Measurements from ENCODE around the gene UAP1L1. TPM values are rescaled to one million over a fixed set of nuclear protein-coding genes. Genes with fewer than 3 reads are reported as not detected.
A peak's percentile ranks its signal among the peaks of the same experiment; 100 is the strongest.

The UAP1L1 gene
- total and polyA plus RNA-seq, 10 donors, result 12.5 to 35.9 (median 26.6) TPM

- WGBS, 5 donors, result 18 to 60% (median 42%) methylated on average over 4 to 15 of the region's 15 CpGs
- intact Hi-C loops (cut with DNase I; ENCODE audit: low total_unique reads), result loop anchor here (10.0 kb wide), 1 partner anchor 85 kb away; the partner anchor contains the start of genes C8G and FBXW5
- DNase-seq, result peak; percentile 86
- Histone ChIP-seq H3K9me3 (no peaks in the 10 kb centered on the region), H3K27ac (peak overlapping the region; percentile 15 to 94 (median 84)), H3K4me3 (peak overlapping the region in 6 of 8 donors; percentile 28 to 86 (median 64)), H3K27me3 (replicated peaks in 1 of 7) (no peaks in the 10 kb centered on the region), H3K4me1 (peaks cover 56 to 94% (median 90%) of the 10 kb centered on the region in 6 donors), H3K36me3 (no peaks in the 10 kb centered on the region)
- TF ChIP-seq POLR2AphosphoS5 (IDR thresholded peaks at IDR 0.05), result no peak
- TF ChIP-seq, protein P1, sequence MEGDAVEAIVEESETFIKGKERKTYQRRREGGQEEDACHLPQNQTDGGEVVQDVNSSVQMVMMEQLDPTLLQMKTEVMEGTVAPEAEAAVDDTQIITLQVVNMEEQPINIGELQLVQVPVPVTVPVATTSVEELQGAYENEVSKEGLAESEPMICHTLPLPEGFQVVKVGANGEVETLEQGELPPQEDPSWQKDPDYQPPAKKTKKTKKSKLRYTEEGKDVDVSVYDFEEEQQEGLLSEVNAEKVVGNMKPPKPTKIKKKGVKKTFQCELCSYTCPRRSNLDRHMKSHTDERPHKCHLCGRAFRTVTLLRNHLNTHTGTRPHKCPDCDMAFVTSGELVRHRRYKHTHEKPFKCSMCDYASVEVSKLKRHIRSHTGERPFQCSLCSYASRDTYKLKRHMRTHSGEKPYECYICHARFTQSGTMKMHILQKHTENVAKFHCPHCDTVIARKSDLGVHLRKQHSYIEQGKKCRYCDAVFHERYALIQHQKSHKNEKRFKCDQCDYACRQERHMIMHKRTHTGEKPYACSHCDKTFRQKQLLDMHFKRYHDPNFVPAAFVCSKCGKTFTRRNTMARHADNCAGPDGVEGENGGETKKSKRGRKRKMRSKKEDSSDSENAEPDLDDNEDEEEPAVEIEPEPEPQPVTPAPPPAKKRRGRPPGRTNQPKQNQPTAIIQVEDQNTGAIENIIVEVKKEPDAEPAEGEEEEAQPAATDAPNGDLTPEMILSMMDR (IDR thresholded peaks at IDR 0.05 in 8 of 11, conservative IDR thresholded peaks at IDR 0.05 in 3 of 11), result no peak
- no peak for TF ChIP-seq POLR2A (IDR thresholded peaks at IDR 0.05)
Measured at GRCh38 chr9:137030006-137030405, 47.3 kb upstream of the UAP1L1 start.

- Histone ChIP-seq H3K27ac (peak overlapping the region; percentile 55 to 94 (median 84)), H3K9me3 (no peaks in the 10 kb centered on the region), H3K27me3 (replicated peaks in 1 of 7) (no peaks in the 10 kb centered on the region), H3K36me3 (no peaks in the 10 kb centered on the region), H3K4me1 (peaks cover 61 to 94% (median 91%) of the 10 kb centered on the region in 6 donors), H3K4me3 (peak overlapping the region in 6 of 8 donors; percentile 19 to 86 (median 64))
- 50 to 62% (median 54%) methylated on average over 33 to 65 of the region's 65 CpGs for WGBS, 5 donors
- DNase-seq, result peak; percentile 95
- intact Hi-C loops (cut with DNase I; ENCODE audit: low total_unique reads), result loop anchor here (10.0 kb wide), 1 partner anchor 86 kb away; the partner anchor contains the start of genes C8G and FBXW5
- no peak for TF ChIP-seq POLR2A (IDR thresholded peaks at IDR 0.05)
- TF ChIP-seq, protein P1 (IDR thresholded peaks at IDR 0.05 in 8 of 11, conservative IDR thresholded peaks at IDR 0.05 in 3 of 11), result peak in 1 of 11 experiments; percentile 6
- peak; percentile 66 to 83 (median 76) for TF ChIP-seq POLR2AphosphoS5 (IDR thresholded peaks at IDR 0.05)
Measured at GRCh38 chr9:137030538-137031527, 46.5 kb upstream of the UAP1L1 start.

DNA sequence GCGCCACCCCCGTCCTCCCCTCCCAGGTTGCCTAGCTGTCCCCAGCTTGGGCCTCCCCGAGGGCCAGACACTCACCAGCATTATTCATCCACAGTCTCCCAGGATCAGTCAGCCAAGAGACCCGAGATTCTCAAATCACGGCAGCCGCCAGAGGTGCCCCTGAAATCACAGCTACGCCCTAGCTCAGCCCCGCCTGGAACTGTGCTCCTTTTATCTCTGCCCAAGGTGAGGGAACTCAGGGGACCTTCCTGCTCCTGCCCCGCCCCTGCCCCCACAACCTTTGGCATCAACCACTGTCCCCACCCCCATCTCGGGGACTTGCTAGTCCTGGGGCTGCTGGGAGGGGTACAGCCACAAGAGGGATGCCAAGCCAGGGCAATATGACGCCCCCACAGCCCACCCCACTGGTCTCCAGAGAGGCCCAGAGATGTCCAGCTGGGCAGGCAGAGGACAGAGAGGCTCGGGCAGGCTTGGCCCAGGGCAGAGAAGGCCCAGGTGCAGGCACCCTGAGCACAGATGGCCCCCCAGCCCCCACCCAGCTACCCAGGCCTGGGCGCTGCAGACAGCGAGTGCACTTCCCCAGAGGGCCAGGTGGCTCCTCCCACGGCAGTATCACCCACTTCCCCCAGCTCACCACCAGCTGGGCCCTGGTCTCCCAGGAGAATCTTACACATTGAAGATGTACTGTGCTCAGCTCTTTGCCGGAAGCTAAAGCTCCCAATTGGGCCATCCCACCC, 45.2 kb upstream of the UAP1L1 start, which contains the start of gene FUT7:
Gene FUT7, minus strand, starts transcription at position 185 of the 737 bp plus-strand sequence. Its CDS starts 97 bp downstream, at position 88.
- intact Hi-C loops (cut with DNase I; ENCODE audit: low total_unique reads), result loop anchor here (10.0 kb wide), 1 partner anchor 87 kb away; the partner anchor contains the start of genes C8G and FBXW5
- Histone ChIP-seq H3K9me3 (no peaks in the 10 kb centered on the region), H3K4me3 (peak within 1 kb of the TSS in 6 of 8 donors; percentile 19 to 86 (median 64)), H3K27me3 (replicated peaks in 1 of 7) (no peaks in the 10 kb centered on the region), H3K4me1 (peaks cover 58 to 89% (median 80%) of the 10 kb centered on the region in 6 donors), H3K27ac (peak within 1 kb of the TSS; percentile 55 to 94 (median 84)), H3K36me3 (peaks cover 0 to 4% (median 0%) of the 10 kb centered on the region in 6 donors)
- DNase-seq, result peak; percentile 92
- TF ChIP-seq, protein P1 (IDR thresholded peaks at IDR 0.05 in 8 of 11, conservative IDR thresholded peaks at IDR 0.05 in 3 of 11), result peak in 3 of 11 experiments; percentile 13 to 30 (median 27)
- no peak for TF ChIP-seq POLR2A (IDR thresholded peaks at IDR 0.05)
- TF ChIP-seq POLR2AphosphoS5 (IDR thresholded peaks at IDR 0.05), result peak; percentile 5 to 73 (median 22)
- 22 to 31% (median 25%) methylated on average over 12 to 16 of the region's 16 CpGs for WGBS, 5 donors

Data from spleen (tissue), 11 donors.